Middle frontal gyrus (tissue), 1 donor: ENCODE data around the gene KCNJ8.

ENCODE experiments used
- DNase-seq: peaks from one replicate; pipeline ENCODE4 v3.0.0-alpha.2; 2015; ENCODE audit warnings: low spot score; ENCODE audit errors: extremely low spot score

KCNJ8 gene

GRCh38 chr12:21718403-21718802 lies 56.1 kb downstream of the KCNJ8 start:
- DNase-seq, result no peak

- no peak for DNase-seq
Measured at GRCh38 chr12:21717767-21718166, 56.7 kb downstream of the KCNJ8 start.

- no peak for DNase-seq
Measured at GRCh38 chr12:21715386-21715785, 59.1 kb downstream of the KCNJ8 start.
